ENCODE measurements around the gene PRX.
"Not testable (repeated sequence)": the region's sequence is repeated elsewhere in the genome, so short reads cannot be mapped to it uniquely, and the experiment has no call there.

The PRX gene

GRCh38 chr19:40389404-40390083 is 23.6 kb downstream of the PRX start:
- no peak for DNase-seq (ENCODE audit: low spot score)

GRCh38 chr19:40388481-40388880 is 24.7 kb downstream of the PRX start:
- DNase-seq (ENCODE audit: low spot score): no peak

- no peak for DNase-seq (ENCODE audit: low spot score)
Observed at GRCh38 chr19:40387155-40387554, 26.0 kb downstream of the PRX start.

GRCh38 chr19:40383668-40384248 is 29.4 kb downstream of the PRX start:
- DNase-seq (ENCODE audit: low spot score): no peak

- no peak for DNase-seq (ENCODE audit: low spot score)
Observed at GRCh38 chr19:40381321-40381720, 31.9 kb downstream of the PRX start.

- no peak for DNase-seq (ENCODE audit: low spot score)
Observed at GRCh38 chr19:40380199-40381037, 32.8 kb downstream of the PRX start.

GRCh38 chr19:40379446-40380198 is 33.6 kb downstream of the PRX start:
- DNase-seq (ENCODE audit: low spot score): no peak

GRCh38 chr19:40378509-40378908 is 34.7 kb downstream of the PRX start:
- DNase-seq (ENCODE audit: low spot score): no peak

GRCh38 chr19:40377876-40378385 is 35.2 kb downstream of the PRX start:
- DNase-seq (ENCODE audit: low spot score): no peak

GRCh38 chr19:40376286-40376862 is 36.8 kb downstream of the PRX start:
- no peak for DNase-seq (ENCODE audit: low spot score)

GRCh38 chr19:40374084-40374483 is 39.1 kb downstream of the PRX start:
- DNase-seq (ENCODE audit: low spot score): no peak

- DNase-seq (ENCODE audit: low spot score): no peak
Observed at GRCh38 chr19:40371802-40372122, 41.4 kb downstream of the PRX start.

- no peak for DNase-seq (ENCODE audit: low spot score)
Observed at GRCh38 chr19:40370997-40371801, 42.0 kb downstream of the PRX start.

- DNase-seq (ENCODE audit: low spot score): not testable (repeated sequence)
Observed at GRCh38 chr19:40370253-40370652, 42.9 kb downstream of the PRX start.

GRCh38 chr19:40369797-40370196 is 43.4 kb downstream of the PRX start:
- no peak for DNase-seq (ENCODE audit: low spot score)

GRCh38 chr19:40367577-40368434 is 45.4 kb downstream of the PRX start:
- DNase-seq (ENCODE audit: low spot score): no peak

GRCh38 chr19:40366697-40367561 is 46.2 kb downstream of the PRX start:
- DNase-seq (ENCODE audit: low spot score): no peak

- no peak for DNase-seq (ENCODE audit: low spot score)
Observed at GRCh38 chr19:40365613-40366401, 47.4 kb downstream of the PRX start.

Data from RKO (cell line).